ENCODE data around the gene KANK3.
"Not testable (repeated sequence)": the region's sequence is repeated elsewhere in the genome, so short reads cannot be mapped to it uniquely, and the experiment has no call there.

KANK3 gene

GRCh38 chr19:8384569-8384968, 41.5 kb upstream of the KANK3 start:
- H3K27me3 ChIP-seq (ENCODE audit: control insufficient read depth, insufficient read depth, low read length); H3K9me3 ChIP-seq (ENCODE audit: control insufficient read depth, low read length); H3K9ac ChIP-seq (ENCODE audit: low read length); H3K4me1 ChIP-seq (ENCODE audit: control insufficient read depth, insufficient read depth, low read length); H3K36me3 ChIP-seq (ENCODE audit: control insufficient read depth, insufficient read depth, low read length); H3K4me3 ChIP-seq (ENCODE audit: low read length): not testable (repeated sequence)

- H3K27me3 ChIP-seq (ENCODE audit: control insufficient read depth, insufficient read depth, low read length); H3K36me3 ChIP-seq (ENCODE audit: control insufficient read depth, insufficient read depth, low read length); H3K4me1 ChIP-seq (ENCODE audit: control insufficient read depth, insufficient read depth, low read length); H3K4me3 ChIP-seq (ENCODE audit: low read length); H3K9ac ChIP-seq (ENCODE audit: low read length); H3K9me3 ChIP-seq (ENCODE audit: control insufficient read depth, low read length): not testable (repeated sequence)
Observed at GRCh38 chr19:8379156-8379891, 36.3 kb upstream of the KANK3 start.

- Histone ChIP-seq H3K9ac (ENCODE audit: low read length) (no peak overlapping the region), H3K36me3 (ENCODE audit: control insufficient read depth, insufficient read depth, low read length) (no peaks in the 10 kb centered on the region), H3K4me3 (ENCODE audit: low read length) (no peak overlapping the region), H3K4me1 (ENCODE audit: control insufficient read depth, insufficient read depth, low read length) (peaks cover 10% of the 10 kb centered on the region), H3K9me3 (ENCODE audit: control insufficient read depth, low read length) (no peaks in the 10 kb centered on the region), H3K27me3 (ENCODE audit: control insufficient read depth, insufficient read depth, low read length) (no peaks in the 10 kb centered on the region)
Observed at GRCh38 chr19:8377598-8377997, 34.5 kb upstream of the KANK3 start.

GRCh38 chr19:8376373-8376974, 33.4 kb upstream of the KANK3 start:
- not testable (repeated sequence) for H3K4me3 ChIP-seq (ENCODE audit: low read length); H3K36me3 ChIP-seq (ENCODE audit: control insufficient read depth, insufficient read depth, low read length); H3K9me3 ChIP-seq (ENCODE audit: control insufficient read depth, low read length); H3K9ac ChIP-seq (ENCODE audit: low read length); H3K27me3 ChIP-seq (ENCODE audit: control insufficient read depth, insufficient read depth, low read length)
- peaks cover 11% of the 10 kb centered on the region for H3K4me1 ChIP-seq (ENCODE audit: control insufficient read depth, insufficient read depth, low read length)

- not testable (repeated sequence) for H3K36me3 ChIP-seq (ENCODE audit: control insufficient read depth, insufficient read depth, low read length); H3K9me3 ChIP-seq (ENCODE audit: control insufficient read depth, low read length); H3K4me3 ChIP-seq (ENCODE audit: low read length); H3K9ac ChIP-seq (ENCODE audit: low read length); H3K27me3 ChIP-seq (ENCODE audit: control insufficient read depth, insufficient read depth, low read length)
- H3K4me1 ChIP-seq (ENCODE audit: control insufficient read depth, insufficient read depth, low read length), result peaks cover 18% of the 10 kb centered on the region
Observed at GRCh38 chr19:8375766-8376165, 32.7 kb upstream of the KANK3 start.

- Histone ChIP-seq H3K9ac (ENCODE audit: low read length) (no peak overlapping the region), H3K27me3 (ENCODE audit: control insufficient read depth, insufficient read depth, low read length) (no peaks in the 10 kb centered on the region), H3K9me3 (ENCODE audit: control insufficient read depth, low read length) (no peaks in the 10 kb centered on the region), H3K36me3 (ENCODE audit: control insufficient read depth, insufficient read depth, low read length) (no peaks in the 10 kb centered on the region), H3K4me3 (ENCODE audit: low read length) (no peak overlapping the region), H3K4me1 (ENCODE audit: control insufficient read depth, insufficient read depth, low read length) (peaks cover 24% of the 10 kb centered on the region)
Observed at GRCh38 chr19:8373867-8374813, 31.1 kb upstream of the KANK3 start.

- Histone ChIP-seq H3K9me3 (ENCODE audit: control insufficient read depth, low read length) (no peaks in the 10 kb centered on the region), H3K4me3 (ENCODE audit: low read length) (no peak overlapping the region), H3K9ac (ENCODE audit: low read length) (no peak overlapping the region), H3K4me1 (ENCODE audit: control insufficient read depth, insufficient read depth, low read length) (peaks cover 40% of the 10 kb centered on the region), H3K27me3 (ENCODE audit: control insufficient read depth, insufficient read depth, low read length) (peaks cover 11% of the 10 kb centered on the region), H3K36me3 (ENCODE audit: control insufficient read depth, insufficient read depth, low read length) (no peaks in the 10 kb centered on the region)
Observed at GRCh38 chr19:8371011-8371804, 28.1 kb upstream of the KANK3 start.

GRCh38 chr19:8370176-8371010, 27.3 kb upstream of the KANK3 start:
- Histone ChIP-seq H3K36me3 (ENCODE audit: control insufficient read depth, insufficient read depth, low read length) (no peaks in the 10 kb centered on the region), H3K9me3 (ENCODE audit: control insufficient read depth, low read length) (no peaks in the 10 kb centered on the region), H3K4me1 (ENCODE audit: control insufficient read depth, insufficient read depth, low read length) (peaks cover 40% of the 10 kb centered on the region), H3K9ac (ENCODE audit: low read length) (no peak overlapping the region), H3K27me3 (ENCODE audit: control insufficient read depth, insufficient read depth, low read length) (peaks cover 20% of the 10 kb centered on the region), H3K4me3 (ENCODE audit: low read length) (no peak overlapping the region)

- peaks cover 24% of the 10 kb centered on the region for H3K27me3 ChIP-seq (ENCODE audit: control insufficient read depth, insufficient read depth, low read length)
- H3K36me3 ChIP-seq (ENCODE audit: control insufficient read depth, insufficient read depth, low read length), result no peaks in the 10 kb centered on the region
- H3K4me1 ChIP-seq (ENCODE audit: control insufficient read depth, insufficient read depth, low read length), result peaks cover 46% of the 10 kb centered on the region
- H3K4me3 ChIP-seq (ENCODE audit: low read length), result no peak overlapping the region
- H3K9ac ChIP-seq (ENCODE audit: low read length), result no peak overlapping the region
- H3K9me3 ChIP-seq (ENCODE audit: control insufficient read depth, low read length), result no peaks in the 10 kb centered on the region
Observed at GRCh38 chr19:8367327-8368001, 24.4 kb upstream of the KANK3 start.

GRCh38 chr19:8366961-8367326, 23.9 kb upstream of the KANK3 start:
- Histone ChIP-seq H3K36me3 (ENCODE audit: control insufficient read depth, insufficient read depth, low read length) (no peaks in the 10 kb centered on the region), H3K9ac (ENCODE audit: low read length) (no peak overlapping the region), H3K4me3 (ENCODE audit: low read length) (no peak overlapping the region), H3K9me3 (ENCODE audit: control insufficient read depth, low read length) (no peaks in the 10 kb centered on the region), H3K27me3 (ENCODE audit: control insufficient read depth, insufficient read depth, low read length) (peaks cover 24% of the 10 kb centered on the region), H3K4me1 (ENCODE audit: control insufficient read depth, insufficient read depth, low read length) (peaks cover 50% of the 10 kb centered on the region)

All from mucosa of stomach (tissue), 1 donor.